Measurements from ENCODE around the gene ATP11C.

DNA sequence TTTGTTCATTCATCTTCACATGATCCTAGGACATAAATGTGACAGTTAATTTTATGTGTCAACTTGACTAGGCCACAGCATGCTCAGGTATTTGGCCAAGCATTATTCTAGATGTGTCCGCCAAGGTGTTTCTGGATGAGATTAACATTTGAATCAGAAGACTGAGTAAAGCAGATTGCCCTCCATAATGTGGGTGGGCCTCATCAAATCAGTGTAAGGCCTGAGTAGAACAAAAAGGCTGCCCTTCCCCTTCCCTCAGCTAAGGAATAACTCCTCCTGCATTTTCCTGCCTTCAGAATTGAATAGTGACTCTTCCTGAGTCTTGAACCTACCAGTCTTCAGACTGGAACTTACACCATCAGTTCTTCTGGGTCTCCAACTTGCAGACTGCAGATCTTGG is 18.4 kb downstream of the ATP11C start:
- TF ChIP-seq, protein P1, sequence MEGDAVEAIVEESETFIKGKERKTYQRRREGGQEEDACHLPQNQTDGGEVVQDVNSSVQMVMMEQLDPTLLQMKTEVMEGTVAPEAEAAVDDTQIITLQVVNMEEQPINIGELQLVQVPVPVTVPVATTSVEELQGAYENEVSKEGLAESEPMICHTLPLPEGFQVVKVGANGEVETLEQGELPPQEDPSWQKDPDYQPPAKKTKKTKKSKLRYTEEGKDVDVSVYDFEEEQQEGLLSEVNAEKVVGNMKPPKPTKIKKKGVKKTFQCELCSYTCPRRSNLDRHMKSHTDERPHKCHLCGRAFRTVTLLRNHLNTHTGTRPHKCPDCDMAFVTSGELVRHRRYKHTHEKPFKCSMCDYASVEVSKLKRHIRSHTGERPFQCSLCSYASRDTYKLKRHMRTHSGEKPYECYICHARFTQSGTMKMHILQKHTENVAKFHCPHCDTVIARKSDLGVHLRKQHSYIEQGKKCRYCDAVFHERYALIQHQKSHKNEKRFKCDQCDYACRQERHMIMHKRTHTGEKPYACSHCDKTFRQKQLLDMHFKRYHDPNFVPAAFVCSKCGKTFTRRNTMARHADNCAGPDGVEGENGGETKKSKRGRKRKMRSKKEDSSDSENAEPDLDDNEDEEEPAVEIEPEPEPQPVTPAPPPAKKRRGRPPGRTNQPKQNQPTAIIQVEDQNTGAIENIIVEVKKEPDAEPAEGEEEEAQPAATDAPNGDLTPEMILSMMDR (IDR thresholded peaks at IDR 0.05): no peak
- TF ChIP-seq POLR2AphosphoS5 (IDR thresholded peaks at IDR 0.05) (no peak), POLR2A (IDR thresholded peaks at IDR 0.05) (no peak)

Data from transverse colon (tissue), 4 donors.